ENCODE measurements around the gene ZNF488. TPM values are rescaled to one million over a fixed set of nuclear protein-coding genes. Genes with fewer than 3 reads are reported as not detected.

Gene ZNF488
- polyA plus RNA-seq, 1 donor from 2014 or later: 0.85 TPM

DNA sequence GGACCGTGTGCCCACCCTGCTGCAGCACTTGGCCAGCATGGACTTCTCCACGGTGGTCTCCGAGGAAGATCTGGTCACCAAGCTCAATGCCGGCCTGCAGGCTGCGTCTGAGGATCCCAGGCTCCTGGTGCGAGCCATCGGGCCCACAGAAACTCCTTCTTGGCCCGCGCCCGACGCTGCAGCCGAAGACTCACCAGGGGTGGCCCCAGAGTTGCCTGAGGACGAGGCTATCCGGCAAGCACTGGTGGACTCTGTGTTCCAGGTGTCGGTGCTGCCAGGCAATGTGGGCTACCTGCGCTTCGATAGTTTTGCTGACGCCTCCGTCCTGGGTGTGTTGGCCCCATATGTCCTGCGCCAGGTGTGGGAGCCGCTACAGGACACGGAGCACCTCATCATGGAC is 34.6 kb downstream of the ZNF488 start:
- Histone ChIP-seq H3K4me2 (ENCODE audit: low read length) (no peak overlapping the region), H2AFZ (ENCODE audit: low read depth, low read length) (no peak overlapping the region), H3K9me2 (ENCODE audit: insufficient read depth, low read length) (no peaks in the 10 kb centered on the region), H3K4me3 (ENCODE audit: low read length) (no peak overlapping the region), H3K27ac (ENCODE audit: low read length) (no peak overlapping the region), H4K20me1 (ENCODE audit: insufficient read depth) (no peaks in the 10 kb centered on the region), H3K9ac (ENCODE audit: low read length) (no peak overlapping the region), H3K36me3 (ENCODE audit: insufficient read depth, low read length) (no peaks in the 10 kb centered on the region), H3K9me3 (ENCODE audit: low read length) (no peaks in the 10 kb centered on the region), H3F3A (ENCODE audit: insufficient read depth, low read length, poor library complexity, severe bottlenecking) (no peaks in the 10 kb centered on the region), H3K27me3 (ENCODE audit: insufficient read depth, low read depth, low read length) (no peaks in the 10 kb centered on the region), H3K79me2 (replicated peaks; ENCODE audit: insufficient read depth, low read length) (no peaks in the 10 kb centered on the region)
- TF ChIP-seq RAD21 (conservative IDR thresholded peaks at IDR 0.05) (no peak), MXI1 (conservative IDR thresholded peaks at IDR 0.05; ENCODE audit: poor library complexity, severe bottlenecking) (no peak), EP300 (conservative IDR thresholded peaks at IDR 0.05; ENCODE audit: poor library complexity, severe bottlenecking) (no peak), POLR2AphosphoS5 (IDR thresholded peaks at IDR 0.05) (no peak), TAF1 (IDR thresholded peaks at IDR 0.05; ENCODE audit: low read depth) (no peak), SMC3 (conservative IDR thresholded peaks at IDR 0.05; ENCODE audit: poor library complexity) (no peak), EZH2 (IDR thresholded peaks at IDR 0.05; ENCODE audit: borderline replicate concordance, insufficient read depth, low read length, poor library complexity, severe bottlenecking) (no peak)
- TF ChIP-seq, protein P1, sequence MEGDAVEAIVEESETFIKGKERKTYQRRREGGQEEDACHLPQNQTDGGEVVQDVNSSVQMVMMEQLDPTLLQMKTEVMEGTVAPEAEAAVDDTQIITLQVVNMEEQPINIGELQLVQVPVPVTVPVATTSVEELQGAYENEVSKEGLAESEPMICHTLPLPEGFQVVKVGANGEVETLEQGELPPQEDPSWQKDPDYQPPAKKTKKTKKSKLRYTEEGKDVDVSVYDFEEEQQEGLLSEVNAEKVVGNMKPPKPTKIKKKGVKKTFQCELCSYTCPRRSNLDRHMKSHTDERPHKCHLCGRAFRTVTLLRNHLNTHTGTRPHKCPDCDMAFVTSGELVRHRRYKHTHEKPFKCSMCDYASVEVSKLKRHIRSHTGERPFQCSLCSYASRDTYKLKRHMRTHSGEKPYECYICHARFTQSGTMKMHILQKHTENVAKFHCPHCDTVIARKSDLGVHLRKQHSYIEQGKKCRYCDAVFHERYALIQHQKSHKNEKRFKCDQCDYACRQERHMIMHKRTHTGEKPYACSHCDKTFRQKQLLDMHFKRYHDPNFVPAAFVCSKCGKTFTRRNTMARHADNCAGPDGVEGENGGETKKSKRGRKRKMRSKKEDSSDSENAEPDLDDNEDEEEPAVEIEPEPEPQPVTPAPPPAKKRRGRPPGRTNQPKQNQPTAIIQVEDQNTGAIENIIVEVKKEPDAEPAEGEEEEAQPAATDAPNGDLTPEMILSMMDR (IDR thresholded peaks at IDR 0.05; ENCODE audit: poor library complexity, severe bottlenecking): no peak
- TF ChIP-seq, protein P2, sequence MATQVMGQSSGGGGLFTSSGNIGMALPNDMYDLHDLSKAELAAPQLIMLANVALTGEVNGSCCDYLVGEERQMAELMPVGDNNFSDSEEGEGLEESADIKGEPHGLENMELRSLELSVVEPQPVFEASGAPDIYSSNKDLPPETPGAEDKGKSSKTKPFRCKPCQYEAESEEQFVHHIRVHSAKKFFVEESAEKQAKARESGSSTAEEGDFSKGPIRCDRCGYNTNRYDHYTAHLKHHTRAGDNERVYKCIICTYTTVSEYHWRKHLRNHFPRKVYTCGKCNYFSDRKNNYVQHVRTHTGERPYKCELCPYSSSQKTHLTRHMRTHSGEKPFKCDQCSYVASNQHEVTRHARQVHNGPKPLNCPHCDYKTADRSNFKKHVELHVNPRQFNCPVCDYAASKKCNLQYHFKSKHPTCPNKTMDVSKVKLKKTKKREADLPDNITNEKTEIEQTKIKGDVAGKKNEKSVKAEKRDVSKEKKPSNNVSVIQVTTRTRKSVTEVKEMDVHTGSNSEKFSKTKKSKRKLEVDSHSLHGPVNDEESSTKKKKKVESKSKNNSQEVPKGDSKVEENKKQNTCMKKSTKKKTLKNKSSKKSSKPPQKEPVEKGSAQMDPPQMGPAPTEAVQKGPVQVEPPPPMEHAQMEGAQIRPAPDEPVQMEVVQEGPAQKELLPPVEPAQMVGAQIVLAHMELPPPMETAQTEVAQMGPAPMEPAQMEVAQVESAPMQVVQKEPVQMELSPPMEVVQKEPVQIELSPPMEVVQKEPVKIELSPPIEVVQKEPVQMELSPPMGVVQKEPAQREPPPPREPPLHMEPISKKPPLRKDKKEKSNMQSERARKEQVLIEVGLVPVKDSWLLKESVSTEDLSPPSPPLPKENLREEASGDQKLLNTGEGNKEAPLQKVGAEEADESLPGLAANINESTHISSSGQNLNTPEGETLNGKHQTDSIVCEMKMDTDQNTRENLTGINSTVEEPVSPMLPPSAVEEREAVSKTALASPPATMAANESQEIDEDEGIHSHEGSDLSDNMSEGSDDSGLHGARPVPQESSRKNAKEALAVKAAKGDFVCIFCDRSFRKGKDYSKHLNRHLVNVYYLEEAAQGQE (IDR thresholded peaks at IDR 0.05; ENCODE audit: borderline replicate concordance): no peak

DNA sequence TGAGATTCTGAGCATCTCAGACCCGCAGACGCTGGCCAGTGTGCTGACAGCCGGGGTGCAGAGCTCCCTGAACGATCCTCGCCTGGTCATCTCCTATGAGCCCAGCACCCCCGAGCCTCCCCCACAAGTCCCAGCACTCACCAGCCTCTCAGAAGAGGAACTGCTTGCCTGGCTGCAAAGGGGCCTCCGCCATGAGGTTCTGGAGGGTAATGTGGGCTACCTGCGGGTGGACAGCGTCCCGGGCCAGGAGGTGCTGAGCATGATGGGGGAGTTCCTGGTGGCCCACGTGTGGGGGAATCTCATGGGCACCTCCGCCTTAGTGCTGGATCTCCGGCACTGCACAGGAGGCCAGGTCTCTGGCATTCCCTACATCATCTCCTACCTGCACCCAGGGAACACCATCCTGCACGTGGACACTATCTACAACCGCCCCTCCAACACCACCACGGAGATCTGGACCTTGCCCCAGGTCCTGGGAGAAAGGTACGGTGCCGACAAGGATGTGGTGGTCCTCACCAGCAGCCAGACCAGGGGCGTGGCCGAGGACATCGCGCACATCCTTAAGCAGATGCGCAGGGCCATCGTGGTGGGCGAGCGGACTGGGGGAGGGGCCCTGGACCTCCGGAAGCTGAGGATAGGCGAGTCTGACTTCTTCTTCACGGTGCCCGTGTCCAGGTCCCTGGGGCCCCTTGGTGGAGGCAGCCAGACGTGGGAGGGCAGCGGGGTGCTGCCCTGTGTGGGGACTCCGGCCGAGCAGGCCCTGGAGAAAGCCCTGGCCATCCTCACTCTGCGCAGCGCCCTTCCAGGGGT is 35.2 kb downstream of the ZNF488 start:
- H3K9ac ChIP-seq (ENCODE audit: low read length): no peak overlapping the region
- TF ChIP-seq EP300 (conservative IDR thresholded peaks at IDR 0.05; ENCODE audit: poor library complexity, severe bottlenecking) (no peak), SMC3 (conservative IDR thresholded peaks at IDR 0.05; ENCODE audit: poor library complexity) (no peak), RAD21 (conservative IDR thresholded peaks at IDR 0.05) (no peak), MXI1 (conservative IDR thresholded peaks at IDR 0.05; ENCODE audit: poor library complexity, severe bottlenecking) (no peak), TAF1 (IDR thresholded peaks at IDR 0.05; ENCODE audit: low read depth) (no peak), POLR2AphosphoS5 (IDR thresholded peaks at IDR 0.05) (no peak), EZH2 (IDR thresholded peaks at IDR 0.05; ENCODE audit: borderline replicate concordance, insufficient read depth, low read length, poor library complexity, severe bottlenecking) (no peak)
- TF ChIP-seq, protein P2 (IDR thresholded peaks at IDR 0.05; ENCODE audit: borderline replicate concordance): no peak
- TF ChIP-seq, protein P1 (IDR thresholded peaks at IDR 0.05; ENCODE audit: poor library complexity, severe bottlenecking): no peak
- H3K27me3 ChIP-seq (ENCODE audit: insufficient read depth, low read depth, low read length): no peaks in the 10 kb centered on the region
- no peak overlapping the region for H2AFZ ChIP-seq (ENCODE audit: low read depth, low read length)
- H3K4me2 ChIP-seq (ENCODE audit: low read length): no peak overlapping the region
- H3K79me2 ChIP-seq (replicated peaks; ENCODE audit: insufficient read depth, low read length): no peaks in the 10 kb centered on the region
- H3K36me3 ChIP-seq (ENCODE audit: insufficient read depth, low read length): no peaks in the 10 kb centered on the region
- H4K20me1 ChIP-seq (ENCODE audit: insufficient read depth): no peaks in the 10 kb centered on the region
- H3K9me2 ChIP-seq (ENCODE audit: insufficient read depth, low read length): no peaks in the 10 kb centered on the region
- H3K4me3 ChIP-seq (ENCODE audit: low read length): no peak overlapping the region
- H3F3A ChIP-seq (ENCODE audit: insufficient read depth, low read length, poor library complexity, severe bottlenecking): no peaks in the 10 kb centered on the region
- H3K27ac ChIP-seq (ENCODE audit: low read length): no peak overlapping the region
- no peaks in the 10 kb centered on the region for H3K9me3 ChIP-seq (ENCODE audit: low read length)

All from neural cell (in vitro differentiated cells).